ENCODE data around the gene MAPK12. TPM values are rescaled to one million over a fixed set of nuclear protein-coding genes. Genes with fewer than 3 reads are reported as not detected.

MAPK12 gene
- total RNA-seq, 1 experiment from 2014 or later: 10.9 TPM

DNA sequence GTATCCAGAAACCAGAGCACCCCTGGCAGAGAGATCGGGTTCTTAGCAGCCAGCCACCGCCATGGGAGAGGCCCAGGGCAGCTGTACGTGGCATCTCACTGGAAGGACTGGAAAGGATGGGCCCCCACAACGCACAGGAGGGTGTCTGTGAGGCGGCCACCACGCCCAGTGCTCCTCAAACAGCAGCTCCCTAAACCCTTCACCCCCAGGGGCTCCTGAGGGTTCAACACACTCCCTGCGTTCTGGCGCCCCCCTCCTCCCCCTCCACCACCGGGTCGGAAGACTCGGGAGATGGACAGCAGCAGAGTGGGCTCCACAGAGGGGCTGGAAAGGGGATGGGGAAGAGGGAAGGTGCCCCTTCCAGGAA is 1.1 kb downstream of the MAPK12 start:
- no peak for DNase-seq (ENCODE audit: low read depth, low spot score)
- in situ Hi-C loops (cut with HindIII; ENCODE audit: low pct_unique_long_range_greater_than_20kb, low sequenced_read_pairs): no loop called here

DNA sequence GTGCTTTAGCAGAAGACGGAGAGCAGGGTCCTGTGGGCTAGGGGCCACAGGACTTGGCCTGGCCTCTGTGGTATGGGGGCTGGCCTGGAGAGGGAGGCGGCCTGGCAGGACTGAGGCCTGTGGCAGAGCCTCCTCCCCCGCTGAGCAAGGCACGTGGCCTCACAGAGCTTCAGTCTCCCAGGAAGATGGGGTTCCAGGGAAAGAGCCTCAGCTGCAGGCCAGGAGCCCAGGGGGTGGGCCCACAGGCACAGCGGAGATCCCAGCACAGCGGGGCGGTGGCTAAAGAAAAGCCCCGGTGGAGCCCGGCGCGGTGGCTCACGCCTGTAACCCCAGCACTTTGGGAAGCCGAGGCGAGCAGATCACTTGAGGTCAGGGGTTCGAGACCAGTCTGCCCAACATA is 2.2 kb downstream of the MAPK12 start:
- in situ Hi-C loops (cut with HindIII; ENCODE audit: low pct_unique_long_range_greater_than_20kb, low sequenced_read_pairs): no loop called here
- no peak for DNase-seq (ENCODE audit: low read depth, low spot score)

DNA sequence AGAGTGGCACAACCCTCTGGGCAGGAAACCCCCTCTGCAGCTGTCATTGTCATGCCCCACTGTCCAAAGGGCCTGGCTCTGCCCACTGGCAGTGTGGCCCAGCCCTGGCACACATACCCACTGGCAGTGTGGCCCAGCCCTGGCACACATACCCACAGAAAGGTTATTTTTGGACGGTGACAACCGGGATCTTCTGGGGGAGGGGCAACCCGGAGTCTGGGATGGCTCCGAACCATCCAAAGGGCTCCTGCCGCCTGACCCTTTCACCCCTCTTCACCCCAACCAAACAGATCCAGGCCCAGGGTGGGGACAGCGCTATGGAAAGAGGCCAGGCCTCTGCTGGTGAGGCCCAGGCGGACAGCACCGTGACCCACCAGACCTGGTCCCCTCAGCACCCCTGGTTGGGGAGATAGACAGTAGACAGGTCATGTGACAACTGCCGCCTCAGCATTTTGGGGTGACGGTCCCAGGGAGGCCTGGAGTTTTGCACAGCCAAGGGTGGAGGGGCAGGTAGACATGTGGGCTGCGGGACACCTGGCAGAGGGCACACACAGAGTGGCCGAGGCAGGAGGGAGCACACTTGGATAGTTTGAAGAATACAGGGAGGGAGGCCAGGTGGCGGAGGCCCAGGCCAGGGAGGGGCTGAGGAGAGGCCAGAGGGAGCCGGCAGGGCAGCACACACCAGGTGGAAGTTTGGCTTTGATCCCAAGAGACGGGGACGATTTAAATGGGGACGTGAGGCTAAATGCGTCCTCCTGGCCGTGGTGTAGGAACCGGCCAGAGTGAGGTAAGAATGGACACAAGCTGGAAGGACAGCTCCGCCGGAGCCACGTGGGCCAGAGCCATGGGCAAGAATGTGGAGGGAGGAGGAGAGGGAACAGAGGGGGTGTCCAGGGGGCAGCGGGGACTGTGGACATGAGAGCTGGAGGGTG is 2.9 kb downstream of the MAPK12 start:
- in situ Hi-C loops (cut with HindIII; ENCODE audit: low pct_unique_long_range_greater_than_20kb, low sequenced_read_pairs): no loop called here
- DNase-seq (ENCODE audit: low read depth, low spot score): no peak

DNA sequence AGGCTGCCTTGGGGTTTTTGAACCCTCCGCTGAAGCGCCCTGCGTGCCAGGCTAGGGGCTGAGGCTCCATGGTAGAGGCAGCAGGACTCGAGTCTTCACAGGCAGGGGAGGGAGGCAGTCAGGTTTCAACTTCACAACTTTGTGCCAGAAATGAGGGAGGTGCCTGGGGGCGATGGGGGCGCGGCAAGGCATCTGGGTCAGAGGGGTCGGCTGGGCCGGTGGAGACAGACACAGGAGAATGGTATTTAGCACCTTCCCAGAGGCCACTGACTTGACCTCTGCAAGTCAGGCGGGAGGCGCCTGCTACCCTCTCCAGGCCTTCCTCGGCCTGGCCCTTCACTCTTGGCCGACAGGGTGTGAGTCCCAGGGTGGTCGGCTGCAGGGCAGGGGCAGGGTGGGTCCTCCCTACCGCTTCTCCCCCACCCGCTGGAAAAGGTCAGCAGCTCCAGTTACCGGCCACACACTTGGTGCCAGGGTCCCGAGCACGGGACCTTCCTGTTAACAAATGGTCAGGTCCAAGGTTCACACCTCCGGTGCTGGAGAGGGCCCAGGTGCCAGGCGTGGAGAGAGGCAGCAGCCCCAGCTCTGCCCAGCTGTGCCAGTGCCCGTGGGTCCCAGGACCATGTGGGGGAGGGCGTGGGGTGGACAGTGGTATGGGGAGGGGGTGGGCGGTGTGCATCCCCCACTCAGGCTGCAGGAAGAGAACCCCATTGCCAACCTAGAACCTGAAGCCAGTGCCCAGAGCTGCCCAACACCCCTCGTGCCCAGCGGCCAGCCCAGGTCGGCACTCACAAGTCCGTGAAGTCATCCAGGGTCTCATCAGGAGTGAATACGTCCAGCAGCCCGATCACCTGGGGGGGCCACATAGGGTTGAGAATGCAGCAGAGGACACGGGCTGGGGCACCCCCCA is 3.8 kb downstream of the MAPK12 start:
- DNase-seq (ENCODE audit: low read depth, low spot score): no peak
- in situ Hi-C loops (cut with HindIII; ENCODE audit: low pct_unique_long_range_greater_than_20kb, low sequenced_read_pairs): no loop called here

DNA sequence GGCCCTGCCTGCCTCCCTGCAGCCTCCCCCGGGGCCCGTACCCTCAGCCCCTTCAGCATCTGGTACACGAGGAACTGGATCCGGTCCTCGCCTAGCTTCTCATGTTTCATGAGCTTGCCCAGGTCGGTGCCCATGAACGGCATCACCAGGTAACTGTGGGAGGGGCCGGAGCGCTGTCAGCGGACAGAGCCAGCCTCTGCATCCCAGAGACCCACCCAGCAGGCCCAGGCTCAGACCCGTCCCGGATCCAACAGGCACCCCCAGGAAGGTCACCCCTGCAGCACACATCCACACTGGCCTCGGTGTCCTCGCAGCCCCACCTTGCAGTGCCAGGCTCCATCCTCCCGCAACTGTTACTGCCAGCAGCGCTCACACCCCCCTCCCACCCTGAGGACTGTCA is 4.4 kb downstream of the MAPK12 start:
- no peak for DNase-seq (ENCODE audit: low read depth, low spot score)
- in situ Hi-C loops (cut with HindIII; ENCODE audit: low pct_unique_long_range_greater_than_20kb, low sequenced_read_pairs): no loop called here

DNA sequence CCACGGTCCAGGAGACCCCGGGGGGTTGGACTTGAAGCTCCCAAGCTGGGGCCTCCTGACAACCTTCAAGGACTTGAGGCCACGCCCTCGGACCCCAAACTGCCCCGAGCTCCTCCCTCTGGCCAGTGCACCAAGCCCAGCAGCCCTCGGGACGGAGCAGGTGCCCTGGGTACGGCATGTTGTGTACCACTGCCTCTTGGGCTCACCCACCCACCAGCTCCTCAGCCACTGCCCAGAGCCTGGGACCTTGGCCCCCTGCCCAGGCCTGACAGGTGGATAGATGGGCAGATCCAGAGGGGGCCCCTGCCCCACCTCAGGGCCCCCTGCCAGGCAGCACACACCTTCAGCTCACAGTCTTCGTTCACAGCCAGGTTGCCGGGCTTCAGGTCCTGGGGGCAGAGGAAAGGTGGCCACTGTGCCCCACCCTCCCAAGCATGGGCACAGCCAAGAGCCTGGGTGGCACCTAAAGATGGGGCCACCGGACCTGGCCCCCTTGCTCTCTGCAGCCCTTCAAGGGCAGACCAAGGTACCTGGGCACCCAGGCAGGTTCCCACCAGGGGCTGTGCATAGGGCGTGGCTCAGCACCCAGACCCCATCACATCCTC is 5.1 kb downstream of the MAPK12 start:
- in situ Hi-C loops (cut with HindIII; ENCODE audit: low pct_unique_long_range_greater_than_20kb, low sequenced_read_pairs): no loop called here
- no peak for DNase-seq (ENCODE audit: low read depth, low spot score)

DNA sequence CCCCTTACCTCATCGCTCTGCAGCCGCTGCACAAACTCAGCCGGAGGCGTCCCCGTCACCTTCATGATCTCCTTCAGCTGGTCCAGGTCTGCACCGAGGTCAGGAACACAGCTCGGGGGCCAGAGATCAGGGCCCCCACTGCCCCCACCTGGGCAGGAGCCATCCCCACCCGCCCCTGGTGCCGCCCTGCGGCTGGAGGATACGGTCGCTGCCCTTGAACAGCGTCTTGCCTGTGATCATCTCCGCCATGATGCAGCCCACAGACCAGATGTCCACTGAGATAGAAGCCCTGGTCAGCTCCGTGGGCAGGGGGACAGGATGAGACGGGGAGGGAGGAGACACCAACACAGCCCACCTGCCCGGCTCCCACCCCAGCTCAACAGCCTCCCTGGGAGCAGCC is 5.9 kb downstream of the MAPK12 start:
- no peak for DNase-seq (ENCODE audit: low read depth, low spot score)
- in situ Hi-C loops (cut with HindIII; ENCODE audit: low pct_unique_long_range_greater_than_20kb, low sequenced_read_pairs): no loop called here

DNA sequence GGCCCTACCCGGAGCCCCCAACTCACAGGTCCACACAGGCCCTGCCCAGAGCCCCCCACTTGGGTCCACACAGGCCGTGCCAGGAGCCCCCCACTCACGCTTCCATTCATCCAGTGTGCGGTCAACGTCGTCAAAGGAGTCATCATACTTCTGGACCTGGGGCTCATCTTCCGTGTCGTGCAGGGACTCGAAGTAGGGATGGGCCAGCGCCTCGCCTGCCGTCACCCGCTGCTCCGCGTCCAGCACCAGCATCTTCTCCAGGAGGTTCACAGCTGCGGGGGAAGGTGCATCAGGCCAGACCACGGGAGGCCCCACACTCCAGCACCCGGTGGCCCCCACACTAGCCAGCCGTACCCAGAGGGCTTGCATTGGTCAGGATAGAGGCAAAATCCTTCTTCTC is 6.4 kb downstream of the MAPK12 start:
- DNase-seq (ENCODE audit: low read depth, low spot score): no peak
- in situ Hi-C loops (cut with HindIII; ENCODE audit: low pct_unique_long_range_greater_than_20kb, low sequenced_read_pairs): no loop called here

DNA sequence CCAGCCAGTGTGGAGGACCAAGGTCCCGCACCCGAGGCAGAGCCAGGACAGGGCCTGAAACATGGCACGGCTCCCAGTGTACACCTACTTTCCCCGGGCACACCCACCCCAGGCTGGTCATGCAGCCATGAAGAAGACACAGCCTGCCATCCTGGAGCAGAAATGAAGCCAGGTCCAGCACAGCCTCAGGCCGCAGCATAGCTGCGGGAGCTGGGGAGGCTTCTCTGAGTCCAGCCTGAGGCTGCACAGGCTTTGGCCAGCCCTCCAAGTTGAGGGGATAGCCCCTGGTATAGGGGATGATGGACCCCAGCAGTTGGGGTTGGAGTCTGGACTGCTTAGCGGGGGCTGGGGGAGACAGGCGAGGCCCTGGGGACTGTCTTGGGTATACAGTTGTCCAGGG is 7.5 kb downstream of the MAPK12 start:
- in situ Hi-C loops (cut with HindIII; ENCODE audit: low pct_unique_long_range_greater_than_20kb, low sequenced_read_pairs): no loop called here
- DNase-seq (ENCODE audit: low read depth, low spot score): no peak

DNA sequence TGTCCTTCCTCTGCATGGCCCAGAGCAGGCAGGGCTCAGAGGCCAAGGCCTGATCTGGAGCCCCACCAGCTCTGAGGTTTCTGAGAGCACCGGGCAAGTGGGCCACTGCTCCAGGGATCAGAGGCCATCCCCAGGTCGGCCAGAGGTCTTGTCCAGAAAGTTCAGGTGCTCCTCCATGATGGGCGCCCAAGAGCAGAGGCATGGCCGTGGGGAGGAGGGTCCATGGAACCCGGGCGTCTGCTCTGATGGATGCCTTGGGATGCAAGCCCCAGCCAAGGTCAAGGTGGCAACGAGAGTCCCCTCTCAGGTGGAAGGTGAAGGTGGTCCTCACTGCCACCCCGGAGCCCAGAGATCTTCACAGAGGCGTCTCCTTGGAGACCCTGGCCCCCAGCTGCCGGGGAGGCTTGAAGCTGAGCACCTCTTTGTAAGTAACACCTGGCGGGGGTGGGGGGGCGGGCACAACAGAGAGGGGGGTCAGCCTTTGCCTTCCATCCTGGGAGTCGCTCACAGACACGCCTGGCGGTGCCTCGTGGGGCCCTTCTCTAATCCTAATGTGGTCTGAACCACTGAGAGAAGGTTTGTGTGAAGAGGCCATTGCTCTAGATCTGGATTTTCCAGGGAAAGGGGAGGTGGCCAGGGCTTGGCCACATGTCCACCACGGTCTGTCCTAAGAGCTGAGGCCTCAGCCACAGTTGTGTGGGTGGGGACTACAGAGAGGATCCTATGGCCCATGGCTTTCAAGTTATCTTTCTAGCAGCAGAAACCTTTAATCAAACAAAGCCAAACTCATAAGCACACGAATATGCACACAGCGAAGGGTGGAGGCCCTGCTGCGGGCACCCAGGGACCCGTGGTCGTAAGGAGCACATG is 8.2 kb downstream of the MAPK12 start:
- DNase-seq (ENCODE audit: low read depth, low spot score): no peak
- in situ Hi-C loops (cut with HindIII; ENCODE audit: low pct_unique_long_range_greater_than_20kb, low sequenced_read_pairs): no loop called here

DNA sequence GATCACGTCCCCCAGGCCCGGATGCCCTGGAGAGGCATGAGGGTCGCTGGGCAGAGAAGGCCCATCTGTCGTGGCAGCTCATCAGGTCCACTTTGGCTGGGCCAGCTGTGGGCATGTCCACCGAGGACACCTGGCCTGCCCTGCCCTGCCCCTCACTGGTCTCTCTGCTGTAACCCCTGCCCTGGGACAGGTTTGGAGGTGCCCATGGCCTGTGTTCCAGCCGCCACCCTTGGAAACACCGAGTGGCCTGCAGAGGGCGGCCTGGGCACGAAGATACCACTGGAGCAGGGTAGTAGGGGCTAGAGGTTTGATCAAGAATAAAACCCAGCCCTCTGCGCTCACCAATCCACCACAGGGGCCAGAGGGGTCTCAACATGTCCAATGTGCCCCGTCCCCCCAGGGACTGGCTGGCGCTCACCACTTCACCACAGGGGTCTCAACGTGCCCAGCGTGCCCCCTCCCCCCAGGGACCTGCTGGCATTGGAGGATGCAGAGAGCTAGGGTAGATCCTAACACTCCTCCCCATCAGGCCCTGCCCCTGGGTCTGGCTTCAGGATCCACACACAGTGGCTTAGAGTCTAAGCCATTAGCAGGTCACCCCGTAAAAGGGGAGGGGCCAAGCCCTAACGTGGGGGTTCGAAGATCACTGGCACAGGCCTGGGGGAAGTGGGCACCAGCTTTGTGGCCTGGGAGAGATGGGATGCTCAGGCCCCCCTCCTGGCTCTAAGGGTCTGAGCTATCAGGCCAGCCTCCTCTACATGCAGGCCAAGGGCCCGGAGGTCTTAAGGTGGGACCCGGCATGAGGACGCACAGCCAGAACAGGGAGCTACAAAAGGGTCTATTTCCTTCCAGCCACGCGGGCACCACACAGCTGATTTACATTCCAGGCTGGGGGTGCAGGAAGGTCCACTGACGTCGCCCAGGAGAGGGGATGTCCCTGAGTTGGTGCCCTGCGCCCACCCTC is 9.1 kb downstream of the MAPK12 start:
- in situ Hi-C loops (cut with HindIII; ENCODE audit: low pct_unique_long_range_greater_than_20kb, low sequenced_read_pairs): no loop called here
- peak; percentile 76 for DNase-seq (ENCODE audit: low read depth, low spot score)

DNA sequence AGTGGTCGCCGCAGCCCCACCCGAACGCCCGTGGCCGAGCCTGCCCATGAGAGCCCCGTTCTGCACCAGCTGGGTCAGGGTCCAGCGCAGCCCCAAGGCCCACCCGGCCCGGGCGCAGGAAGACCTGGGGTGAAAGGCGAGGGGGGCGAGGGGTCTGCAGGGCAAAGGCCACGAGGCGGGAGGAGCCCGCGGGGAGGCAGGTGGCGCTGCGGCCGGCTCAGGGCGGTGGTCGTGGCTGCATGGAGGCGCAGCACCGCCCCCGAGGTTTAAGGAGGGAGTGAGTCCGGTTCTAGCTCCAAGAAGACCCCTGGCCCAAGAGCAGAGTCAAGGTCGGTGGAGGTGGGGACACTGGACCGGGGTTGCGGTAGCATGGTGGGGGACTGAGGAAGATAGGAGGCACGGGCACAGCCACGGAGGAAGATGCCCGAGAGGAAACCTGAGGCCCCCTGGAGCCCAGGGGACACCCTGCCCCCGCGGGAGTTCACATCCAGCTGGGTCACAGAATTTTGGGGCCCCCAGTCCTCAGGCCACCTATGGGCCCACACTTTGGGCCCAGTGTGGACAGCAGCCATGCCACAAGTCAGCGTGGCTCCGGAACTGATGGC is 9.9 kb downstream of the MAPK12 start:
- in situ Hi-C loops (cut with HindIII; ENCODE audit: low pct_unique_long_range_greater_than_20kb, low sequenced_read_pairs): no loop called here

DNA sequence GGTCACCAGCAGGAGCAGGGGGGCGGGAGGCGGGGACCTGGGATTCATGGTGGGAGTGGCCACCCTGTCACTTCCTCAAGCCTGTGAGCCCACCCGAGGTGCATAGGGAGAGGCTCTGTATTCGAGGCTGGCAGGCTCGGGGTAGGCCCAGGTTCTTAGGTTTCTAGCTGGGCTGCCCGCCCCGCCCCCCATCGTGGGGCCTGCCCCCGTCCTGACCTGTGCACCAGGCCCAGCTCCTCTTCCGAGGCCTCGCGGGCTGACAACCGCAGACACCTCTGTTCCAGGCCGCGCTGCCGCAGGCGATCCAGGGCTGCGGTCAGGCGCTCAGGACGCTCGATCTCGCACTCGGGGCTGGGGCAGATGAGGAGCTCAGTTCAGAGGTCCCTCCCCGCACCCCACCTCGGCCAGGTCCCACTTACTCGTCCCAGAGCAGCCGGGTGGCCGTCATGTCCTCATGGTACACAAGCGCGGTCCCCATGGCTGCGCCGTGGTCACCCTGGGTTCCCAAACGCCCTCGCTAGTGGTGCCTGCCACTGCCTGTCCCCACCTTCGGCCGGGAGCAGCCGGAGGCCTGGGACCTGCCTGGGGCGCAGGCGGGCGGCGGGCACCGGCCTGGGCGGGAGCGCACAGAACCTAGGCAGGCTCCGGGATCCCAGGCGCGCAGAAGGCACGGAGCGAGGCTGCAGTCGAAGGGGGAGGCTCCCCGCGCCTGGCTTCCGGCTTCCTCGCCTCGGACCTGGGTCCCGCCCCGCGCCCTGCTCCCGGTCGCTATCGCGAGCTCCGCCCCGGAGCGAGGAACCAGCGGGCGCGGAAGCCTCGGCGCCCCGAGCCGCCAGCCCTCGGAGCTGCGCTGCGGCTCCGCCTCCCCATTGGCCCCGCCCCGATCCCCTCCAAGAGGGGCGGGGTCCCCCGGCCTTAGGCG is 10.7 kb downstream of the MAPK12 start, which contains the start of gene HDAC10:
HDAC10 (minus strand) TSS at position 711 of the 922 bp plus-strand sequence; CDS start at position 478, 233 bp downstream.
- DNase-seq (ENCODE audit: low read depth, low spot score): peak; percentile 63
- in situ Hi-C loops (cut with HindIII; ENCODE audit: low pct_unique_long_range_greater_than_20kb, low sequenced_read_pairs): no loop called here

More for the DNA sequence above, 9.9 kb downstream of the MAPK12 start:
- DNase-seq (ENCODE audit: low read depth, low spot score): no peak

DNA sequence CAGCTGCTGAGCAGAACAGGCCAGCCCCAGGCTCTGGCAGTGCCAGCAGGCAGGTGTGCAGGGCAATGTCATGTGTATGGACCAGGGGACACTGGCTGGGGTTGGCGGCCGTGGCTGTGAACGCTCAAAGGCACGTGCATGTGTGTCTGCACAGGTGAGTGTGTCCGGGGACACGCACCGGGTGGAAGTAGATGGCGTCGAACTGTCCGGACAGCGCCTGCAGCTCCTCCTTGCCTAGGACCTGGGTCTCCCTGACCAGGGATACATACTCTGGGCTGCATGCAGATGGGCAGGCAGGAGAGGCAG is 11.3 kb downstream of the MAPK12 start:
- in situ Hi-C loops (cut with HindIII; ENCODE audit: low pct_unique_long_range_greater_than_20kb, low sequenced_read_pairs): no loop called here

More for the DNA sequence above, 11.3 kb downstream of the MAPK12 start:
- DNase-seq (ENCODE audit: low read depth, low spot score): no peak

Measured in SK-MEL-5 (cell line).